CD1c-positive myeloid dendritic cell (primary cell): ENCODE data around the gene NAA40.

Source experiments
- DNase-seq: peaks from one replicate; pipeline ENCODE4 v3.0.0-alpha.2; 2016; ENCODE audit errors: extremely low spot score

Gene NAA40

DNA sequence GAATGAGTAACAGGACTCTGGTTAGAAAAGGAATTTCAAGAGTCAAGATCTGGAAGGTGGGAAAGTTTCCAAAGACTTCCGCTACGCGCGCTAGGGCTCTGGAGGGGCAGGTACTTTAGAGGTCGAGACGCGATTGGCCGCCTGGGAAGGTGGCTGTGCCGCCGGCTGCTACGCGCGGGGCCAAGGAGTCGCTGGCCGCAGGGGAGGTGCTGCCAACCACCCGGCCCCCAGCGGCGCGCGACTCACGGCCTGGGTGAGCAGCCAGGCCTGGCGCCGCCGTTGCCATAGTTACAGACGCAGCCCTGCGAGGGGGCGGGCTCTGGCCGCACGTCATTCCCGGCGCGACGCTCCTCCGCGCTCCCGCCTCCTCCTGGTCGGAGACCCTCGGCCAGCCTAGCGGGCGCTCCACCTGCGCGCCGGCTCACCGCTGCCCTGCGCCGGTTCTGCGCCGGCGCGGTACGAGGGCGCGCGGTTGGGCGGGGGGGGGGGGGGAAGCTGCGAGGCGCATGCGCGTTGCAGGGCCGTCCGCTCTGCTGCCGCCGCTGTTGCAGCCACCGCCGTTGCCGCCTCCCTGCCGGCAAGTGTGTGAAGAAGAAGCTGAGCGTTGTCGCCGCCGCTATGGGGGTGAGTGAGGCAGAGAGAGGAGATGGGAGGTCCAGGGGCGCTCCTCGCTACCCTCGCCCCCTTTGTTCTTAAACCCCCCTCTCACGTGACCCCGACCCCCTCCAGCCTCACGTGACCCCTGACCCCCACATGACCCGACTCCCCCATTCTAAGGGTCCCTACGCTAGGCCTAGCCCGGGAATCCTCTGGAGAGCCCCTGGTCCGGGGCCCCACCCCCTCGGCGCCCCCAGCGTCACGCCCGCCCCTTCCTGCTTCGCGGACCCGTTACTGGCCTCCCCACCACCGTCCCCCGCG is at the start of gene NAA40:
TSS of gene NAA40 (plus strand) at position 524 of the 918 bp plus-strand sequence. CDS start at position 619, 95 bp downstream.
- peak; percentile 94 for DNase-seq

DNA sequence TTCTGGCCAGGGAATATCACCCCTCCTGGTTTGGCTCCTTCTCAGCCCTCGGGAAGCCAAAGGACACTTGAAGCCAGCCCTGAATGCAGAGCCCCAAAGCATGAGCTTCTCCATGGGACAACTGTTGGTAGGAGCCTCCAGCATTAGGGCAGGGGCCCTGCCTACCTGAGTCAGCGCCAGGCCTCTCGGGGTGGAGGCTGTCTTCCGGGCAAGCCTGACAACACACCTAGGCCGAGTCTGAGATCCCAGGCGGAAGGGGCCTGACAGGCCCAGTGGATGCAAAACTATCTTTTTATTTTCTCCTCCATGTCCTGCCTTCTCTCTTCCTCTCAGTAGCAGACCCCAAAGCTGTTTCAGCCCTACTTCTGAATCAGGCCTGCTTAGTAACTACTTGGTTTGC is 49.5 kb upstream of the NAA40 start:
- no peak for DNase-seq

DNA sequence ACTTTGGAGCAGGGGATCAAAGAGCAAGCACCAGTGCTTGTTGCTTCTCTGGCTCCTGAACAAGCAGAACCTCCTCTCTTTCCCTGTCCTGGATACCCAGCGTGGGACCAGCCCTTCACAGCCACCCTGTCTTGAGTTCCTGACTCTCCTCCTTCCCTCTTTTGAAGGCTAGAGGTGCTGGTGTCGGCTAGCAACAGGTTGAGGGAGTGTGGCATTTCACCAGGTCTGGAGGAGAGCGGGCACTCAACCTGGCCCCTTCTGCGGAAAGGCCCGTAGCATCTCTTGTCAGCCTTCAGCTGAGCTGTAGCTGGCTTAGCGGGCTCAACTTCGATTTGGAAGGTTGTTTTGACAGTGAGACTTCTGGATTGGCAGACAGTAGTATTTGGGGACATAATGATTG is 48.4 kb upstream of the NAA40 start:
- DNase-seq: no peak

DNA sequence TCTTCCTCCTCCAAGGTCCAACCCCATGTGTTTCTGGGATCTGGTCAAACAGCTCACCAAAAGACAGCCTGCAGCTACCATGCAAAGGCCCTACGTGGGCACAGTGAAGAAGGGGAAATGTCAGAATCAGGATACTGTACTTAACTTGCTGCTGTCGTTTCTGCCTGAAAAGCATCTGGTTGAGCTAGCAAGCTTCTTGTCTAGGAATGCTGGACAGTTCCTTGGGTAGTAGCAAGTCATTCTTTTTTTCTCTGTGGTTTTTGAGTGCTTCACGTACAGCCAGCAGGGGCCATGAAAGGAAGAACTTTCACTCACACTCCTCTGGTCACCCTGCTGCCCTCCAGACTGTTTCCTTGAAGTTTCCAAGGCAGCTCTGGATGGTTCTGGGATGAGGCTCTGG is 46.6 kb upstream of the NAA40 start:
- peak; percentile 52 for DNase-seq

DNA sequence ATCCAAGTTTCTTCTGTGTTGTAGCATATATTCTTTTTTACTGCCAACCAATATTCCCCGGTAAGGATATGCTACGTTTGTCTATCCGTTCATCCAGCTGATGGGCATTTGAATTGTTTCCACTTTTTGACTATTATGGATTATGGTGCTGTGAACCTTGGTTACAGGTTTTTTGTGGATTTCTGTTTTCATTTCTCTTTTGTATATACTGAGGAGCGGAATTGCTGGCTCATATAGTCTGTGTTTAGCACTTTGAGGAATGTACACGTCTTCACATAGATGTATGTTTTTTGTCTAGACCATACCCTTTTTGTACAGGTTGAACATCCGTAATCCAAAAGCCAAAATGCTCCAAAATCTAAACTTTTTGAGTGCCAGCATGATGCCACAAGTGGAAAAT is 45.4 kb upstream of the NAA40 start:
- DNase-seq: no peak

DNA sequence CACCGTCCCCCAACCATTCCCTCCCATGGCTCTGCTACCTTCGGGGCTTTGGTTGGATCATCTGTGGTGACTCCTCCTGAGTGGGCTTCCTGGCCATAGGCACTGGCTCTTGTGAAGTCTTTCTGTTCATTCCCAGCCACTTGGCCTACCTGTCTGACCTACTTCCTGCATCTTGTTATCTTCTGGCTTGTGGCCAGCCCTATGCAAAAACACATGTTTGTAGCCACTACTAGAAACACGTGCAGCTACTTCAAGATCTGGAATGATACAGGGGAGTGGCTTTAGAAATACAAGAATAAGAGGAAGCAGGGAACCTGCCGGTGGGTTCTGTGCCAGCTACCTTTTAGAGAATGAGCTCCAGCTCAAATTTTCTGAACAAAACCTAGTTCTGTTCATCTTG is 42.7 kb upstream of the NAA40 start:
- no peak for DNase-seq

DNA sequence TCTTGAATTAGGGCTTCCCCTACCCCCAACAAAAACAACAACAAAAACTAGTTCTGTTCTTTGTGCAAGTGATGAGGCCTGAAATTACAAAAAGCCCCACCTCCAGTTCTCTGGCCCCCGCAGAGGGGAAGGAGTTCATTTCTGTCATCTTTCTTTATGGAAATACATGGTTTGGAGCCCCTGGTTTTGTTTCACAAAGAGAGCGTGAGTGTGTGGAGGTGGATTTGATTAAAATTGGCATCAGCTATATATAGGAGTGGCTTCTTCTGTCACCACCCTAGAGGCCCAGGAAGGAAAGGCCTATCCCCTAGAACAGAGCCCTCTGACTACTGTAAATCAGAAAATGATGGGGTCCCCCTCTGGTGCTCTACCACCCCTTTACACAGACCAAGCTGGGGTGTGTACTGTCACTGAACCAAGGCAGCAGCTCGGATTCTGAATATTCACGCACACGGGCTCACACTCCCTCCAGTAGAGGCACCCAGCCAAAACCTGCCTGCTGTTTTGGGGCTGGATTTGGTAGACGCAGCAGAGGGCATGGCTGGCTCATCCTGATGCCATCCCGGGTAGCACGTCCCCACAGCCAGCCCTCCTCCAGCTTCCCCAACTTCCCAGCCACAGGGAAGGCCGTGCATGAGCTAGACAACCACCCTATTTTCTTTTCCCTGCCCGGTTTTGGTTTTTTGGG is 41.2 kb upstream of the NAA40 start:
- no peak for DNase-seq

DNA sequence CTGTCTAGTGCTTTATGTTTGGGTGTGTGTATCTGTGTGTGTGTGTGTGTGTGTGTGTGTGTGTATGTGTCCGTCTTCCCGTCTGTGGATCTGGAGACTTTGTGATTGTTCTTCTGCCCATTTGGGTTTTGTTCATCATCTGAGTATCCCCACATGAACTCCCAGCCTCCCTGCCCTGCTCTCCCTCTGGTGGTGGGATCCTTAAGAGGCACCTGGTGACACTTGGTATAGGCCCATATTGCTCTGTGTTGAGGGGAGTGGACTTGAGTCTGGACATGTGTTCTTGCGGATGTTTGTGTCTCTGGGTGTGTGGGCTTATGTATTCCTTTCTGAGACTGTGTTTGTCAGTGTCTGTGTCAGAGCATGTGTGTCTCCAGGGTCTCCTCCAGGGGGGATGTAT is 37.1 kb upstream of the NAA40 start:
- peak; percentile 30 for DNase-seq

DNA sequence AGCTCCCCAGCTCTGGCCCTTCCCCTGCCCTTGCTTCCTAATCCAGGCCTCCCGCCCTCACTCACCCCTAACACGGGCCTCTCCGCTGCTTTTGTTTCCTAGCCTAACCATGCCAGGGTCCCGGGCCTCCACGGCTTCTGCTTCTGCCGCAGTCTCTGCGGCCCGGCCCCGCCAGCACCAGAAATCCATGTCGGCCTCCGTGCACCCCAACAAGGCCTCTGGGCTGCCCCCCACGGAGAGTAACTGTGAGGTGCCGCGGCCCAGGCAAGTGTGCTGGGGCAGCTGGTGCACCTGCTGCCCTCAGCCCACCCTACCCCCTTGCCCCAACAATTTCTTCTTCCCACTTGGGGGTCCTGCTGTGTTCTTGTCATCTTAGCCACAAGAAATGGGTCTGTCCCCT is 34.9 kb upstream of the NAA40 start:
- no peak for DNase-seq

DNA sequence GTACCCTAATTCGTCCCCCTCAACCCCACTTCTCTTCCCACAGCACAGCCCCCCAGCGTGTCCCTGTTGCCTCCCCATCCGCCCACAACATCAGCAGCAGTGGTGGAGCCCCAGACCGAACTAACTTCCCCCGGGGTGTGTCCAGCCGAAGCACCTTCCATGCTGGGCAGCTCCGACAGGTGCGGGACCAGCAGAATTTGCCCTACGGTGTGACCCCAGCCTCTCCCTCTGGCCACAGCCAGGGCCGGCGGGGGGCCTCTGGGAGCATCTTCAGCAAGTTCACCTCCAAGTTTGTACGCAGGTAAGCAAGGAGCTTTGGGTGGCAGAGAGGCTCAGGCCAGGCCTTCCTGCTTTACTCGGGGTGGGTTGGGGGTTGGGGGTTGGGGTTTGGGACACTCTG is 34.1 kb upstream of the NAA40 start:
- no peak for DNase-seq

DNA sequence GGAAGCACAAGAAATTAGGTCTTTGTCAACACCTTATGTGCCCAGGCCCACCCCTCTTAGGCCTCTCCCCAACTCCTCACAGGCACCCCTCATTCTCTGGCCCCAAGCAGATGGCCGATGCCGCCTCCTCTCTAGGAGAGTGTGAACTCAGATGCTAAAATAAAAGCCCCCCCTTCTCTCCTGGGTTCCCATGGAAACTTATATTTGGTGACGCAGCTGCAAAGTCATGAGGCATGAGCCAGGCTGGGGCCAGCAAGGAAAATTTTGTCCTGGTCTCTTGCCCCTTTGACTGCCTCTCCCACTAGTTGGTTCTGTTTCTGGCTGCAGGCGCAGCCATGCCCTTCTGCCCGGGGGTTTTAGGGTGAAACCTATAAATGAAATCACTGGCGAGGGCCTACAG is 33.6 kb upstream of the NAA40 start:
- no peak for DNase-seq

DNA sequence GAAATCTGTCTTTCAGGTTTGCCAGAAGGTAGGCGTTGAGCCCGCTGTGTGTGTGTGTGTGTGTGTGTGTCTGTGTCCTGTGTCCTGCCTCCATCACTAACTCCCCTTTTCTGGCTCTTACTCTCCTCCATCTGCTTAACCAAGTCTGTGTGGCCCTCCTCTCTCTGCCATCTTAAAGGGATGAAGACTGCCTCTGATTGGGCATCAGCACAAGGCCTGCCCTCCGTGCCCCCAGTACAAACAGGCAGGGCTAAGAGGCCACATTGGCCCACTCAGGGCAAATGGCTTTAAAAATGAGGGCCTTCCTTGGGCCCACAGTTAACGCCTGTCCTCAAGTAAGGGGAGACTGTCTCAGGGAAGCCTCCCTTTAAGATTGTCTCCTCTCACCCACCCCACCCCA is 32.7 kb upstream of the NAA40 start:
- no peak for DNase-seq

DNA sequence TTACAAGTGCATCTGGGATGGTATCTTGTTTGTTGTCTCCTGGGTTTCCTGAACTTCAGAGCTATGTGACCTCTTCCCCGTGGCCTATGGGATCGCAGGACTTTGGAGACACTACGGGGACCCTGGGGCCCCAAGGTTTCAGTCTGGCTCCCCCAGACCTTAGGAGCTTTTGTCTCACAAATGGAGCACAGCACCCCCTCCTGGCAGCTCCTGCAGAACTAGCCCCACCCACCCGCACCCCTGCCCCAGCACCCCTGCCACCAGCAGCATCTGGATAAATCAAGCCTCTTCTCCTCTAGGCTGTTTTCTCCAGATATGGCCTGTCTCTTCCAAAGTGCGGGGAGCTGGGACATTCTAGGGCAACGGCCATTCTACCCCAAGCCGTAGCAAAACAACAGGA is 32.2 kb upstream of the NAA40 start:
- DNase-seq: peak; percentile 42

DNA sequence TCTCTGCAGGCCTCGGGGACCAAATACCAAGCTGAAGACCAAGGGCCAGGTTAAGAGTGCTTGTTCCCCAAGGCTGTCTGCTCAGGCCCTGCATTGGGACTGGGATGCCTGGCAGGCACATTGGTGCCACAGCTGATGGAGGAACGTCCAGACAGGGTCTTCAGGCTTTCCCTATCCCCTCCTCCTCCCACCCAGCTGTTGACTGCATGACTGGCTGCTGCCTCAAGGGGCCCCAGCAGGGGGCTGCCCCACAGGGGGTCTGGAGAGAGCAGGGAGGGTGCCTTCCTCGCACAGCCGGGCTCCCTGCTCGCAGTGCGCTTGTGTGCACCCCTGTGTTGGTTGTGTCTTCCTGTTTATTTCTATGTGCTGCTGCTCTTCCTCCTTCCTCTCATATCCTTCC is 31.7 kb upstream of the NAA40 start:
- DNase-seq: no peak

DNA sequence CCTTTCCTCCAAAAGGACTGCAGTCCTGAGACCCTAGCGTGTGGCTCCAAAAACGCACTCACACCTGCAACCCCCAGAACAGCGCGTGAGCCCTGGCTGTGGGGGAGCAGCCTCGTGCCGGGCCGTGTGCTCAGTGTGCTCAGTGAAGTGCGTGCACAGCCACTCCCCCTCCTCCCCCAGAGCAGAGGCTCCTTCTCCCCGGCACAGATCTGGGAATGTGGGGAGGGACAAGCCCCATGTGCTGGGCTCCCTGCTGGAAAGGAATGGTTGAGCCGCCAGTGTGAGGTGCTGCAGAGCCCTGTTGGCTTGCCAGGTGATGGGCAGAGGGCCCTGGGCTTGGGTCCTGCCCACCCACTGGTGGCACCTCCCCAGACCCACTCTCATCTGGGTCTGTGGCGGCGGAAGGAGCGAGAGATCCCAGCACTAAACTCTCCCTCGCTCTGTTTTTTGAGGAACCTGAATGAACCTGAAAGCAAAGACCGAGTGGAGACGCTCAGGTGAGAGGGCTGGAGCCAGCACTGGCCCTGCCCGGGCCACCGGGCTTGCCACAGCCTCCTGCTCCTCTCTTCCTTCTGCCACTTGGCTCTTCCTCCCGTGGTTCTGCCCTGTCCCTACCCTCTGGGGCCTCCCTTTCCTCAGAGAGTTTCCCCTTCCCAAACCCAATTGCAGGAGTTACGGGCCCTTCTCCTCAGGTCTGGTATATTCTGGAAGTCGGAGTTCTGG is 30.8 kb upstream of the NAA40 start:
- no peak for DNase-seq

DNA sequence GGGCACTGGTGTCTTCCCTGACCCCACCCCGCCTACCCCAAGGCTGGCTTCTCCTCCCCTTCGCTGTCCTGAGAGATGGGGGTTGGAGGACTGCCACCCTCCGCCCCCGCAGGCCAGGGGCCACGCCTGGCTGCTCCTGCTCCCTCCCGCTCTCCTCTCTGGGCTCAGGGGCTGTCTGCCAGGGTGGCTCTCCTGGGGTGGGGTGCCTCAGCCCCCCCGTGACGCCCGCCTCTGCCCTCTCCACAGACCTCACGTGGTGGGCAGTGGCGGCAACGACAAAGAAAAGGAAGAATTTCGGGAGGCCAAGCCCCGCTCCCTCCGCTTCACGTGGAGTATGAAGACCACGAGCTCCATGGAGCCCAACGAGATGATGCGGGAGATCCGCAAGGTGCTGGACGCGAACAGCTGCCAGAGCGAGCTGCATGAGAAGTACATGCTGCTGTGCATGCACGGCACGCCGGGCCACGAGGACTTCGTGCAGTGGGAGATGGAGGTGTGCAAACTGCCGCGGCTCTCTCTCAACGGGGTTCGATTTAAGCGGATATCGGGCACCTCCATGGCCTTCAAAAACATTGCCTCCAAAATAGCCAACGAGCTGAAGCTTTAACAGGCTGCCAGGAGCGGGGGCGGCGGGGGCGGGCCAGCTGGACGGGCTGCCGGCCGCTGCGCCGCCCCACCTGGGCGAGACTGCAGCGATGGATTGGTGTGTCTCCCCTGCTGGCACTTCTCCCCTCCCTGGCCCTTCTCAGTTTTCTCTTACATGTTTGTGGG is 30.0 kb upstream of the NAA40 start:
- no peak for DNase-seq

DNA sequence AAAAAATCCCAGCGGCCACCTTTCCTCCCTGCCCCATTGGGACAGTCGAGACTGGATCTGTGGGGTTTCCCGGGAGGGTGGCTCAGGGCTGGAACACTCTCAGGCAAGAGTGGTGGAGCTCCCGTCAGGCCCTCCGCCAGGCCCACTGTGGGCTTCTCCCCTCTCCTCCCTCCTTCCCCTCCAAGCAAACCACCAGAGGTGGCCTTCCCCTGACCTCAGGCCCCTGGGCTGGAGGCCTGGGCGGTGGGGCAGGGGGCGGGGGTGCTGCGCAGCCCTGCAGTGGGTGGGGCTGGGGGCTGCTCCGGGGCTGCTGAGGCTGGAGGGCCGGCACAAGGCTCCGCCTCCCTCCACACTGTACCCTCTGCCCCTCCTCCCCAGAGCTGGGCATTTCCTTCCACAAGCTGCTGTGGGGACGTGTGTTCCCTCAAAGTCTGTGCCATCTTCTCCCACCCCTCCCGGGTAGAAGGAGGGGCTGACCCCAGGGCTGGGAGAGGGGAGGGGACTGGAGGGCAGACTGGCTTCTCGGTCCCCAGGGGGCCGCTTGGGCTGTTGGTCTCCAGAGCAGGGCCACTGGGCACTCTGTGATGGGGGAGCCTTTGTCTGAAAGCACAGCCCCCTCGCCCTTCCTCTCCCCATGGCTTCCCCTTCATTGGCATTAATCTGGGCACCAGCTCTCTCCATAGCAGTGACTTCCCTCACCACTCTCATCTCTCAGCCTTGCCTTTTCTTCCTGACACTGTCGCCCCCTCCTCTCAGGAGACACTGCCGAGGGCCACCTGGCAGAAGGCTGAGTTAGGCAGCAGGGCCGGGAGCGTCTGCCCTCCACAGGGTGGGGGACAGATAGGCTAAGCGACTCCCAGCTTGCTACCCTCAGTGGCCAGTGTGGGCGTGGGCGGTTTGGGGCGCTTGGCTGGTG is 29.0 kb upstream of the NAA40 start:
- no peak for DNase-seq

DNA sequence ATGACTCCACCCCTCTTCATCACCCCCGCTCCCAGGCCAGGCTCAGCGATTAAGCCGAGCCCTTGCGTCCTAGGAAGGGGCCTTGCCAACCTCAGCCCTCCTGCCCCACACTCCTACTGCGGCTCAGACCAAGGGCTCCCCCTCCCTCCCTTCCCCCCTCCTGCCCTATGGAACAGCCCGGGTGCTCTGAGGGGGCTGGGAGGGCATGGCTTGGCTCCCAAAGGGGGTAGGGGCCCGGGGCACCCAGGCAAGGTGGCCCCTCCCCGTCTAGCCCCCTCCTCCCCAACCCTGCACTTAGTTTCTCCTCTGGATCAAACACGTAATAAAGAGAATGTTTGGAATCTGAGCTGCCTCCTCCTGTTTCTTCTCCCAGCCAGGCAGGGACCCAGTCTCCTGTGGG is 28.1 kb upstream of the NAA40 start:
- DNase-seq: no peak

DNA sequence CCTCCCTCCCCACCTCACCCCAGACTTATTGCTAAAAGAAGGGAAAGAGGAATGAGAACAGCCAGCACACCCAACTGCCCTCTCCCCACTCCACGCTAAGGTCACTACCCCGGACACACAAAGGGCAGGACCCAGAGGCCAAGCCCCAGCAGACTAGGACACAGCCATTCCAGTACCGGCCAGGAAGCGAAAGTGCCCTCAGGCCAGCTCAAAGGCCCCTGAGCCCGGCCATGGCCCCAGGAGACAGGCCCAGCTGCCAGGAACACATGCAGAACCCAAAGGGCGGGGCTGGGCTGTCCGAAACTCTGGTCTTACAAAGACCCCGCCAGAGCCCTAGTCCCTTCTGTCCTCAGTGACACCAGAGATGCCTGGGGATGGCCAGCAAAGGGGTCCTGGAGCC is 27.4 kb upstream of the NAA40 start:
- no peak for DNase-seq

DNA sequence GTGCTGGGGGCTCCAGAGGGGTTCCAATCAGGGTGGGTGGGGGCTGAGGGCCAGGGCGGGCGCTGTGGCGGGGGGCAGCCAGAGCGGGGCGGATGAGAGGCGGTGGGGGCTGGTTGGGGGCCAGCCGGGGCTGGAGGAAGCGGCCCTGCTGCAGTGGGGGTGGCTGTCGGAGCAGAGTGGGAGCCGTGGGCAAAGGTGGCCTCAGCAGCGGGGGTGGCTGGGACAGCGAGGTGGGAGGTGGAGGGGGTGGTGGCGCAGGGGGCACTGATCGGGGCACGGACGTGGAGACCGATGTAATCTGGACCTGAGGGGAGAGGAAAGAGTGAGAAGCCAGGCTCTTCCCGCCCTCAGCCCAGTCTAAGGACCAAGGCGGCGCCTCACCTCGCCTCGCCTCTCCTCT is 26.9 kb upstream of the NAA40 start:
- no peak for DNase-seq

DNA sequence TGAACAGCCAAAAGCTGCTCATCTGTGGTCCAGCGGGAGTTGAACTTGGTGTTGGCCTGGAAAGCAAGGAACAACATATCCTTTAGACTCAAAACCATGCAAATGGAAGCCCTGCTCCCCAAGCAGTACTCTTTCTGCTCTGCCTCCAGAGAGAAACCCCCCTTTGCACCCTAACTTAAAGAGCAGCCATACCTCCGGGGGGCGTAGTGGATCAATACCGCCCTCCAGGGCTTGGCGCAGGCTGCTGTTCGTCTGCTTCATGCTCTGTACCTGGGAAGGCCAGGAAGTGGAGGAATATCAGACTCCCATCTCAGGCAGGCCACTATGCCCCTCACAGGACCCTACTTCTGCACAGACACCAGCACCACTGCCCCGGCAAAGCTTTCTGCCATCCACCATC is 26.1 kb upstream of the NAA40 start:
- no peak for DNase-seq
